ENCODE data around the gene MLX. TPM values are rescaled to one million over a fixed set of nuclear protein-coding genes. Genes with fewer than 3 reads are reported as not detected.
"Not testable (repeated sequence)": the region's sequence is repeated elsewhere in the genome, so short reads cannot be mapped to it uniquely, and the experiment has no call there.

Gene MLX
- polyA plus RNA-seq, 6 donors from 2014 or later, result 26.7 to 48.2 (median 32.9) TPM

- peak; percentile 93 to 94 for ATAC-seq (ENCODE audit: low read depth in 2 of 2)
These were observed 12.4 kb upstream of the MLX start for GRCh38 chr17:42554250-42555121.

DNA sequence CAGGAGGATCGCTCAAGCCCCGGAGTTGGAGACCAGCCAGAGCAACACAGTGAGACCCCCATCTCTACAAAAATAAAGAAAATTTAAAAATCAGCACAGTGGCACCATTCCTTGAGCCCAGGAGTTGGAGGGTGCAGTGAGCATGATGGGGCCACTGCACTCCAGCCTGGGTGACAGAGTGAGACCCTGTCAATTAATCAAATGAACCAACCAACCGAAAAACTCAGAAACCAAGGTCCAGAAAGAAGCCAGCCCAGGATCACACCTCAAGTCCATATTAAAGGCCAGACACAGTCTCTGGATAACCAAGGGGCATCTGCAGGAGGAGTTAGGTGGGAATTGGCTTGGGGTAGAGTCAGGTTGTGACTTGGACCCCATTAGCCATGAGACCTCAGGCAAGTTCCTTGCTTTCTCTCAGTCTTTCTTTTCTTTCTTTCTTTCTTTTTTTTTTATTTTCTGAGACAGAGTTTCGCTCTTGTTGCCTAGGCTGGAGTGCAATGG is 11.7 kb upstream of the MLX start:
- ATAC-seq (ENCODE audit: low read depth in 2 of 2), result peak; percentile 2
- DNase-seq, result no peak
- Mint-ChIP-seq H3K4me1 (peaks cover 19 to 51% (median 34%) of the 10 kb centered on the region in 3 donors), H3K4me3 (peak overlapping the region; percentile 94 to 97 (median 96)), H3K27me3 (no peaks in the 10 kb centered on the region), H3K36me3 (no peaks in the 10 kb centered on the region), H3K9me3 (no peaks in the 10 kb centered on the region), H3K27ac (peak overlapping the region; percentile 95 to 99 (median 99))

More at GRCh38 chr17:42554250-42555121, 12.4 kb upstream of the MLX start:
- no peaks in the 10 kb centered on the region for H3K9me3 Mint-ChIP-seq
- peak overlapping the region; percentile 95 to 99 (median 99) for H3K27ac Mint-ChIP-seq
- H3K4me1 Mint-ChIP-seq, result peaks cover 19 to 51% (median 33%) of the 10 kb centered on the region in 3 donors
- peak overlapping the region; percentile 94 to 97 (median 96) for H3K4me3 Mint-ChIP-seq
- no peaks in the 10 kb centered on the region for H3K36me3 Mint-ChIP-seq
- no peaks in the 10 kb centered on the region for H3K27me3 Mint-ChIP-seq
- DNase-seq, result peak; percentile 93

- peak overlapping the region in 2 of 6 donors; percentile 95 to 98 for H3K27ac Mint-ChIP-seq
- not testable (repeated sequence) for H3K9me3 Mint-ChIP-seq; DNase-seq; ATAC-seq (ENCODE audit: low read depth in 2 of 2); H3K27me3 Mint-ChIP-seq; H3K36me3 Mint-ChIP-seq
- H3K4me1 Mint-ChIP-seq, result peaks cover 15 to 46% (median 37%) of the 10 kb centered on the region in 3 donors
- peak overlapping the region in 5 of 8 donors; percentile 15 to 97 (median 95) for H3K4me3 Mint-ChIP-seq
These were observed 10.8 kb upstream of the MLX start for GRCh38 chr17:42555961-42556617.

DNA sequence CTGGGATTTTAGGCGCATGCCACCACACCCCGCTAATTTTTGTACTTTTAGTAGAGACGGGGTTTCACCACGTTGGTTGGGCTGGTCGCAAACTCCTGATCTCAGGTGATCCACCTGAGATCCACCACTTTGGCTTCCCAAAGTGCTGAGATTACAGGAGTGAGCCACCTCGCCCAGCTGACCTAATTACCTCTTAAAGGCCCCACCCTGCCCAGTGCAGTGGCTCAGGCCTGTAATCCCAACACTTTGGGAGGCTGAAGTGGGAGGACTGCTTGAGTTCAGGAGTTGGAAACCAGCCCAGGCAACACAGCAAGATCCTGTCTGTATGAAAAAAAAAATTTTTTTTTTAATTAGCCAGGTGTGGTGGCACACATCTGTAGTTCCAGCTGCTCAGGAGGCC is 7.8 kb upstream of the MLX start:
- DNase-seq, result no peak
- ATAC-seq (ENCODE audit: low read depth in 2 of 2), result no peak
- peak overlapping the region in 1 of 8 donors; percentile 92 for H3K4me3 Mint-ChIP-seq
- H3K27me3 Mint-ChIP-seq, result no peaks in the 10 kb centered on the region
- no peaks in the 10 kb centered on the region for H3K9me3 Mint-ChIP-seq
- H3K36me3 Mint-ChIP-seq, result no peaks in the 10 kb centered on the region
- H3K4me1 Mint-ChIP-seq, result peaks cover 25 to 53% (median 46%) of the 10 kb centered on the region in 3 donors
- H3K27ac Mint-ChIP-seq, result no peak overlapping the region

- H3K9me3 Mint-ChIP-seq, result no peaks in the 10 kb centered on the region
- H3K27me3 Mint-ChIP-seq, result no peaks in the 10 kb centered on the region
- H3K4me1 Mint-ChIP-seq, result peaks cover 21 to 58% (median 39%) of the 10 kb centered on the region in 3 donors
- peak overlapping the region in 4 of 8 donors; percentile 40 to 92 (median 58) for H3K4me3 Mint-ChIP-seq
- no peak for ATAC-seq (ENCODE audit: low read depth in 2 of 2)
- peak overlapping the region in 1 of 6 donors; percentile 86 for H3K27ac Mint-ChIP-seq
- DNase-seq, result no peak
- H3K36me3 Mint-ChIP-seq, result no peaks in the 10 kb centered on the region
These were observed 6.7 kb upstream of the MLX start for GRCh38 chr17:42560246-42560645.

- peak; percentile 88 for DNase-seq
- Mint-ChIP-seq H3K4me3 (peak within 1 kb of the TSS; percentile 89 to 97 (median 92)), H3K9me3 (no peaks in the 10 kb centered on the region), H3K36me3 (no peaks in the 10 kb centered on the region), H3K27me3 (no peaks in the 10 kb centered on the region), H3K27ac (peak within 1 kb of the TSS; percentile 89 to 97 (median 97)), H3K4me1 (peaks cover 20 to 54% (median 40%) of the 10 kb centered on the region in 3 donors)
- peak; percentile 67 to 74 for ATAC-seq (ENCODE audit: low read depth in 2 of 2)
These were observed 5.0 kb upstream of the MLX start, which contains the start of gene COASY for GRCh38 chr17:42561897-42562387. COASY (plus strand) TSS chr17:42562148; CDS start chr17:42562623, 475 bp downstream.

GRCh38 chr17:42562388-42563142 is 4.3 kb upstream of the MLX start:
- DNase-seq (no peak), ATAC-seq (ENCODE audit: low read depth in 2 of 2) (no peak)
- Mint-ChIP-seq H3K27ac (peak overlapping the region; percentile 89 to 97 (median 97)), H3K4me3 (peak overlapping the region; percentile 89 to 97 (median 92)), H3K4me1 (peaks cover 22 to 58% (median 38%) of the 10 kb centered on the region in 3 donors), H3K36me3 (no peaks in the 10 kb centered on the region), H3K9me3 (no peaks in the 10 kb centered on the region), H3K27me3 (no peaks in the 10 kb centered on the region)

DNA sequence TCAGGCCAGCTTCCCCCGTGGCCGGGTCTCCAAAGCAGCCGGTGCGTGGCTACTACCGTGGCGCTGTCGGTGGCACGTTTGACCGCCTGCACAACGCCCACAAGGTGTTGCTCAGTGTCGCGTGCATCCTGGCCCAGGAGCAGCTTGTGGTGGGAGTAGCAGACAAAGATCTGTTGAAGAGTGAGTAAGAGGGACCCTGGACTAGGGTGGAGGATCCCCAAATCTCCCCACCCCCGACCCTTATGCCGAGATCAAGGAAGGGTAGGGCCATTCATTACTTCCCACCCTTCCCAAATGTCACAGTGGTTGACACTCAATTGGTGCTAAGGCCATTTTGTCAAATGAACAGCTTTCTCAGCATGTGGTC is 3.8 kb upstream of the MLX start:
- ATAC-seq (ENCODE audit: low read depth in 2 of 2), result no peak
- Mint-ChIP-seq H3K9me3 (no peaks in the 10 kb centered on the region), H3K27me3 (no peaks in the 10 kb centered on the region), H3K4me1 (peaks cover 26 to 63% (median 43%) of the 10 kb centered on the region in 3 donors), H3K36me3 (no peaks in the 10 kb centered on the region), H3K4me3 (peak overlapping the region; percentile 89 to 97 (median 92)), H3K27ac (peak overlapping the region in 1 of 6 donors; percentile 94)
- no peak for DNase-seq

DNA sequence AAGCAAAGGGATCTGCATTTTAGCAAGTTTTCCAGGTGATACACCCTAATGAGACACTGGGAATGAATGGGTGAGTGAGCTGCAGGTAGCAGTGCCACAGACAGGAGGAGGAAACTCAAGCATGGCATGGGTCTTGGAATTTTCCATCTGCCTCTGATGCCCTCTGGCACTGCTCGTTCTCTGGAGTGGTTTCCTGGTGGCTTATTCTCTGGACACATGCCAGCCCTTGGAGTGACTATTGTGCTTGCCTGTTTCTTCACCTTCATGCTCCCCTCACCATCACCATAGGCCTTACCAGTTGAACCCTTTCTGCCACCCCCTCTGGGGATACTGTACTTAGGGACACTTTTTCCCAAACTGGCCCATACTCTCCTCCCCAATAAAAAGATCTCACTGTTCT is 3.4 kb upstream of the MLX start:
- Mint-ChIP-seq H3K9me3 (no peaks in the 10 kb centered on the region), H3K36me3 (no peaks in the 10 kb centered on the region), H3K4me3 (peak overlapping the region; percentile 70 to 97 (median 92)), H3K4me1 (peaks cover 27 to 66% (median 43%) of the 10 kb centered on the region in 3 donors), H3K27ac (peak overlapping the region in 5 of 6 donors; percentile 36 to 94 (median 65)), H3K27me3 (no peaks in the 10 kb centered on the region)
- no peak for ATAC-seq (ENCODE audit: low read depth in 2 of 2)
- DNase-seq, result no peak

DNA sequence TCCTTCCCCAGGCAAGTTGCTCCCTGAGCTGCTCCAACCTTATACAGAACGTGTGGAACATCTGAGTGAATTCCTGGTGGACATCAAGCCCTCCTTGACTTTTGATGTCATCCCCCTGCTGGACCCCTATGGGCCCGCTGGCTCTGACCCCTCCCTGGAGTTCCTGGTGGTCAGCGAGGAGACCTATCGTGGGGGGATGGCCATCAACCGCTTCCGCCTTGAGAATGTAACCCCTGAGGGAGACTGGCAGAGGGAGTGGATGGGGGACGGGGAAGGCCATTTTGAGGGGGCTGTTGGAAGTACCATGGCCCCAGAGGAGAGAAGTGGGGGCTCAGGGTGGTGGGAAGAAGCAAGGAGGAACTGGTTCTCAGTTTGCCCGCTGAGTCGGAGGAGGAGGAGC is 3.0 kb upstream of the MLX start:
- DNase-seq, result no peak
- peaks cover 29 to 70% (median 43%) of the 10 kb centered on the region in 3 donors for H3K4me1 Mint-ChIP-seq
- no peaks in the 10 kb centered on the region for H3K36me3 Mint-ChIP-seq
- no peak for ATAC-seq (ENCODE audit: low read depth in 2 of 2)
- H3K27me3 Mint-ChIP-seq, result no peaks in the 10 kb centered on the region
- H3K9me3 Mint-ChIP-seq, result no peaks in the 10 kb centered on the region
- peak overlapping the region; percentile 70 to 97 (median 92) for H3K4me3 Mint-ChIP-seq
- H3K27ac Mint-ChIP-seq, result peak overlapping the region in 3 of 6 donors; percentile 65 to 94 (median 66)

DNA sequence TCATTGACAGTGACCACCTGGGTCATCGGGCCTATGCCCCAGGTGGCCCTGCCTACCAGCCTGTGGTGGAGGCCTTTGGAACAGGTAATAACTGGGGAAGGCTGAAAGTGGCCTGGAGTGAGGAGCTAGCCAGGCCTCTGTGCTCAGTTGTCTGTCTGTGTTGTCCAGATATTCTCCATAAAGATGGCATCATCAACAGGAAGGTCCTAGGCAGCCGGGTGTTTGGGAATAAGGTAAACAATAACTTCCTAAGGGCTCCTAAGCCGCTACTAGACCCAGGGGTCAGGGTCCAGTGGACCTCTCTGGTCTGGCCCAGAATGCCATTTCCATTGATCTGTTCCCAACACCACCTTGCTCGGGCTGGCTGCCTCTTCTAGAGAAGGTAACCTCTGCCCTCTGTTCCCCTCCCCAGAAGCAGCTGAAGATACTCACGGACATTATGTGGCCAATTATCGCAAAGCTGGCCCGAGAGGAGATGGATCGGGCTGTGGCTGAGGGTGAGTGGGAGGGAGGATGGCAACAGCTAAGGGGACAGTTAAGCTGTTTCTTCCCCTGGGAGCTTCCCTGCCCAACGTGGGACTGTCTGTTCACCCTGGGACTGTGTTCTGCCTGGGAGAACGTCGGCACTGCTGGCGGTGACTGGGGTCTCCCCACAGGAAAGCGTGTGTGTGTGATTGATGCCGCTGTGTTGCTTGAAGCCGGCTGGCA is 1.9 kb upstream of the MLX start:
- H3K4me3 Mint-ChIP-seq, result peak overlapping the region in 5 of 8 donors; percentile 24 to 92 (median 89)
- no peaks in the 10 kb centered on the region for H3K36me3 Mint-ChIP-seq
- H3K4me1 Mint-ChIP-seq, result peaks cover 29 to 71% (median 43%) of the 10 kb centered on the region in 3 donors

DNA sequence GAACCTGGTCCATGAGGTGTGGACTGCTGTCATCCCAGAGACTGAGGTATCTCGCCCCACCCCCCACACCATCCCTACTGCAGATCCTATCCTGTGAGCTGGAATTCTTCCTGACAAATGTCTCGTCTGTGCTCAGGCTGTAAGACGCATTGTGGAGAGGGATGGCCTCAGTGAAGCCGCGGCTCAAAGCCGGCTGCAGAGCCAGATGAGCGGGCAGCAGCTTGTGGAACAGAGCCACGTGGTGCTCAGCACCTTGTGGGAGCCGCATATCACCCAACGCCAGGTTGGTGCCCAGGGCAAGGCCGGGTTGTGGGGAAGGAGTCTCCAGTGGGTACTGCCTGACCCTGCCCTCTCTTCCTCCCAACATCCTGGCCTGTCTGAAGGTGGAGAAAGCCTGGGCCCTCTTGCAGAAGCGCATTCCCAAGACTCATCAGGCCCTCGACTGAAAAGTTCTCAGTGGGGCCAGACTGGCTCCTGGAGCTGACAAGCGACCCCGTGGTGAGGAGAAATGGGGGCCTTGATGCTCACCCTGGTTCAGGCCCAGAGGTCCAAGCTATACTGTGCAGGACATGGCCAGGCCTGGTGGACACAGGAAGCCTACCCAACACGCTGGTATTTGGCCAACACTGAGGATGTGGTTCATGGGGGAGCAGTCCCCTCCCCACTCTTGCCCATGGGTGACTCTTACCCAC is 1.2 kb upstream of the MLX start:
- Mint-ChIP-seq H3K4me3 (peak overlapping the region in 7 of 8 donors; percentile 24 to 96 (median 93)), H3K27ac (peak overlapping the region in 5 of 6 donors; percentile 32 to 86 (median 72)), H3K4me1 (peaks cover 29 to 67% (median 43%) of the 10 kb centered on the region in 3 donors), H3K9me3 (no peaks in the 10 kb centered on the region), H3K36me3 (no peaks in the 10 kb centered on the region), H3K27me3 (no peaks in the 10 kb centered on the region)
- ATAC-seq (ENCODE audit: low read depth in 2 of 2), result no peak
- DNase-seq, result no peak

More for the DNA sequence above, 1.9 kb upstream of the MLX start:
- no peaks in the 10 kb centered on the region for H3K27me3 Mint-ChIP-seq
- ATAC-seq (ENCODE audit: low read depth in 2 of 2), result no peak
- no peaks in the 10 kb centered on the region for H3K9me3 Mint-ChIP-seq
- H3K27ac Mint-ChIP-seq, result peak overlapping the region in 2 of 6 donors; percentile 81 to 94
- no peak for DNase-seq
